Lower leg skin (tissue), 4 donors: ENCODE data around the gene JSRP1. TPM values are rescaled to one million over a fixed set of nuclear protein-coding genes. Genes with fewer than 3 reads are reported as not detected.

Source experiments
- DNase-seq, 2 donors: peaks; one replicate each; pipeline ENCODE4 v3.0.0-alpha.2; 2019; ENCODE audit warnings: low spot score in 2 of 2
- H3K4me3 ChIP-seq: fragments of 200-600 bp; sonication (generic); 2 replicates; pipeline ENCODE4 v1.5.1; 2017; ENCODE audit warnings: mild to moderate bottlenecking, low read depth; ENCODE audit not compliant: poor library complexity, severe bottlenecking
- CTCF ChIP-seq, 3 donors: fragments of 450-650 bp; IDR thresholded peaks; one replicate each; pipeline ENCODE4 v1.5.1; 2016; ENCODE audit warnings: antibody characterized with exemption in 3 of 3, mild to moderate bottlenecking in 3 of 3, moderate library complexity in 2 of 3
- POLR2A ChIP-seq, 2 donors: fragments of 450-650 bp; IDR thresholded peaks; one replicate each; pipeline ENCODE4 v1.6.1; 2016 to 2017; ENCODE audit warnings: antibody characterized with exemption in 2 of 2, mild to moderate bottlenecking in 1 of 2, moderate library complexity in 1 of 2
- WGBS, 2 donors: methylation state at CpG; one replicate each; pipeline ENCODE4 v1.1.5; 2018; 5-methylcytosine and 5-hydroxymethylcytosine counted together
- intact Hi-C: fragments of 100-400 bp; cut with DNase I; formaldehyde crosslinking; loops from one replicate; pipeline ENCODE4 v1.15.0; 2023; ENCODE audit warnings: low total_unique reads
- total RNA-seq, 4 donors: library from RNA; depleted of rRNA; stranded (reverse); fragments of >200 nt; gene quantifications; one replicate each; pipeline ENCODE4 v1.1.0, GENCODE V29; 2016

The JSRP1 gene
- total RNA-seq, 4 donors from 2014 or later, result not detected

GRCh38 chr19:2236314-2237050 is 19.7 kb downstream of the JSRP1 start, which contains the start of the genes PLEKHJ1 and SF3A2:
PLEKHJ1 (minus strand) TSS chr19:2236329; CDS start chr19:2236248, 81 bp downstream.
SF3A2 (plus strand) TSS chr19:2236824; CDS start chr19:2243419, 6,595 bp downstream.
- DNase-seq, result peak; percentile 94 to 99
- WGBS, 2 donors, result 0% methylated on average over 15 to 68 of the region's 80 CpGs
- TF ChIP-seq CTCF (IDR thresholded peaks at IDR 0.05) (peak in 1 of 3 donors; percentile 99), POLR2A (IDR thresholded peaks at IDR 0.05) (no peak)
- peak within 1 kb of the TSS; percentile 75 for H3K4me3 ChIP-seq
- intact Hi-C loops, result loop anchor here (5.0 kb wide), 1 partner anchor 36 kb away; no protein-coding TSS in a partner anchor

GRCh38 chr19:2236064-2236313 is 20.2 kb downstream of the JSRP1 start:
- peak overlapping the region; percentile 75 for H3K4me3 ChIP-seq
- no peak for DNase-seq
- intact Hi-C loops, result loop anchor here (5.0 kb wide), 1 partner anchor 36 kb away; no protein-coding TSS in a partner anchor
- TF ChIP-seq POLR2A (IDR thresholded peaks at IDR 0.05) (no peak), CTCF (IDR thresholded peaks at IDR 0.05) (no peak)
- 0 to 1% methylated on average over 14 to 17 of the region's 28 CpGs for WGBS, 2 donors

GRCh38 chr19:2235381-2236063 is 20.7 kb downstream of the JSRP1 start:
- no peak for DNase-seq
- peak overlapping the region; percentile 75 for H3K4me3 ChIP-seq
- no peak for TF ChIP-seq POLR2A (IDR thresholded peaks at IDR 0.05)
- peak in 1 of 3 donors; percentile 9 for TF ChIP-seq CTCF (IDR thresholded peaks at IDR 0.05)
- intact Hi-C loops, result loop anchor here (5.0 kb wide), 1 partner anchor 37 kb away; no protein-coding TSS in a partner anchor
- WGBS, 2 donors, result 0 to 1% methylated on average over 2 to 32 of the region's 48 CpGs

- peak overlapping the region; percentile 75 for H3K4me3 ChIP-seq
- WGBS, 2 donors, result 37 to 40% methylated on average over 6 of the region's 6 CpGs
Measured at GRCh38 chr19:2234996-2235380, 21.2 kb downstream of the JSRP1 start.

GRCh38 chr19:2233601-2234280 is 22.5 kb downstream of the JSRP1 start:
- TF ChIP-seq POLR2A (IDR thresholded peaks at IDR 0.05) (no peak), CTCF (IDR thresholded peaks at IDR 0.05) (no peak)
- DNase-seq, result no peak
- intact Hi-C loops, result no loop called here
- 85 to 95% methylated on average over 25 of the region's 25 CpGs for WGBS, 2 donors
- no peak overlapping the region for H3K4me3 ChIP-seq

More at GRCh38 chr19:2234996-2235380, 21.2 kb downstream of the JSRP1 start:
- TF ChIP-seq CTCF (IDR thresholded peaks at IDR 0.05) (no peak), POLR2A (IDR thresholded peaks at IDR 0.05) (no peak)
- intact Hi-C loops, result loop anchor here (5.0 kb wide), 1 partner anchor 37 kb away; no protein-coding TSS in a partner anchor
- no peak for DNase-seq
